Measurements from ENCODE around the gene THTPA. TPM values are rescaled to one million over a fixed set of nuclear protein-coding genes. Genes with fewer than 3 reads are reported as not detected.

Gene THTPA
- total RNA-seq, 1 donor from 2014 or later: 18.6 TPM

DNA sequence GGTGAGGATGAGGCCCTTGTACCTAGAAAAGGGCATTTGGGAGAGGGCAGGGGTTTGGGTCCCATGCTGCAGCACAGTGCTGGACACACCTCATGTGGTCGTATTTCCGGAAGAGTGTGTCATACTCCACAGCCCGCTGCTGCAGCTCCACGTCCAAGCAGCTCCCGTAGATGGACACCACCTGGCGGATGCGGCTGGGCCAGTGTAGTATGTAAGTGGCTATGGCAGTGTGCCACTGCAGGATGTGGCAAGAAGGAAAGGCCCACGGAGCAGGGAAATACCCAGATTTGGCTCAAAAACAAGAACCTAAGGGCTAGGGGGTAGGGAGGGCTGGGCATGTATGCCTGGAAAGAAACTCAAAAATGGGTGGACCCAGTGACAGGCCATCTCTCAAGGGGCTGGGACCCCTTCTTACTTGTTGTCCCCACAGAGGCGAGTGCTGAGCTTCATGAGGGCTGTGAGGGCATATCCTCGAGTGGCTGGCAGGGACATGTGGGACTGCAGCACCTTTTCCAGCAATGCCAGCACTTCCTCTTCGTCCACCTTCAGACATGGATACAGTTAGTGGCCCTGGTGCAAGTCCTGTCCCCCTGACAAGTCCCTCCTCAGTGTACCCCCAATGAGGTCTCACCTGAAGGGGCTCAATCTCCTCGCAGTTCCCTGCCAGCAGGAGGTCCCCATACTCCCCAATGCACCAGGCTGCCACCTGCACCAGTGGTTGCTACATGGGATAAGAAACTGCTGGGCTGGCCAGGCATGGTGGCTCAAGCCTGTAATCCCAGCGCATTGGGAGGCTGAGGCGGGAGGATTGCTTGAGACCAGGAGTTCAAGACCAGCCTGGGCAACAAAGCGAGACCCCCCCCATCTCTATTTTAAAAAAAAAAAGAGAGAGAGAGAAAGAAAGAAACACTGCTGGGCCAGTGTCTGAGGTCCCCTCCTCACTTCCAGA lies 6.1 kb downstream of the THTPA start:
- ChIA-PET POLR2A (interaction anchor here (1.0 to 2.8 kb wide), 4 partner anchors 11 to 260 kb away, joined by 3 to 15 read pairs (median 8); partner anchors contain the start of genes PPP1R3E and ZFHX2), CTCF (interaction anchor here (1.0 to 4.9 kb wide), 8 partner anchors 11 to 235 kb away, joined by 3 to 128 read pairs (median 4); partner anchors contain the start of gene ZFHX2)
- H3K9me3 Mint-ChIP-seq: no peaks in the 10 kb centered on the region
- peaks cover 72% of the 10 kb centered on the region for H3K36me3 Mint-ChIP-seq (ENCODE audit: low read depth)
- no peak overlapping the region for H3K4me3 Mint-ChIP-seq
- H3K27me3 Mint-ChIP-seq: no peaks in the 10 kb centered on the region
- H3K4me1 Mint-ChIP-seq: peaks cover 25% of the 10 kb centered on the region
- no peak for DNase-seq
- H3K27ac Mint-ChIP-seq: no peak overlapping the region
- ATAC-seq (ENCODE audit: low read depth): no peak
- TF ChIP-seq, protein P1, sequence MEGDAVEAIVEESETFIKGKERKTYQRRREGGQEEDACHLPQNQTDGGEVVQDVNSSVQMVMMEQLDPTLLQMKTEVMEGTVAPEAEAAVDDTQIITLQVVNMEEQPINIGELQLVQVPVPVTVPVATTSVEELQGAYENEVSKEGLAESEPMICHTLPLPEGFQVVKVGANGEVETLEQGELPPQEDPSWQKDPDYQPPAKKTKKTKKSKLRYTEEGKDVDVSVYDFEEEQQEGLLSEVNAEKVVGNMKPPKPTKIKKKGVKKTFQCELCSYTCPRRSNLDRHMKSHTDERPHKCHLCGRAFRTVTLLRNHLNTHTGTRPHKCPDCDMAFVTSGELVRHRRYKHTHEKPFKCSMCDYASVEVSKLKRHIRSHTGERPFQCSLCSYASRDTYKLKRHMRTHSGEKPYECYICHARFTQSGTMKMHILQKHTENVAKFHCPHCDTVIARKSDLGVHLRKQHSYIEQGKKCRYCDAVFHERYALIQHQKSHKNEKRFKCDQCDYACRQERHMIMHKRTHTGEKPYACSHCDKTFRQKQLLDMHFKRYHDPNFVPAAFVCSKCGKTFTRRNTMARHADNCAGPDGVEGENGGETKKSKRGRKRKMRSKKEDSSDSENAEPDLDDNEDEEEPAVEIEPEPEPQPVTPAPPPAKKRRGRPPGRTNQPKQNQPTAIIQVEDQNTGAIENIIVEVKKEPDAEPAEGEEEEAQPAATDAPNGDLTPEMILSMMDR (IDR thresholded peaks at IDR 0.05): no peak
- intact Hi-C loops (cut with micrococcal nuclease): loop anchor here (1.0 kb wide), 4 partner anchors 23 to 297 kb away; no protein-coding TSS in a partner anchor

- Mint-ChIP-seq H3K27me3 (no peaks in the 10 kb centered on the region), H3K4me1 (peaks cover 26% of the 10 kb centered on the region), H3K4me3 (no peak overlapping the region), H3K9me3 (no peaks in the 10 kb centered on the region), H3K27ac (no peak overlapping the region), H3K36me3 (ENCODE audit: low read depth) (peaks cover 74% of the 10 kb centered on the region)
- intact Hi-C loops (cut with micrococcal nuclease): loop anchor here (1.0 kb wide), 4 partner anchors 24 to 298 kb away; no protein-coding TSS in a partner anchor
- ATAC-seq (ENCODE audit: low read depth) (peak; percentile 38), DNase-seq (peak; percentile 52)
- ChIA-PET POLR2A (interaction anchor here (1.0 to 2.0 kb wide), 3 partner anchors 12 to 261 kb away, joined by 3 to 13 read pairs (median 3); partner anchors contain the start of genes PPP1R3E and ZFHX2), CTCF (interaction anchor here (0.6 to 1.9 kb wide), 7 partner anchors 11 to 546 kb away, joined by 3 to 32 read pairs (median 4); partner anchors contain the start of gene ZFHX2)
- TF ChIP-seq, protein P1 (IDR thresholded peaks at IDR 0.05): peak; percentile 82
Observed at GRCh38 chr14:23562822-23563472, 6.9 kb downstream of the THTPA start.

GRCh38 chr14:23563473-23564180 lies 7.6 kb downstream of the THTPA start:
- Mint-ChIP-seq H3K9me3 (no peaks in the 10 kb centered on the region), H3K27ac (no peak overlapping the region), H3K4me1 (peaks cover 33% of the 10 kb centered on the region), H3K4me3 (no peak overlapping the region), H3K27me3 (no peaks in the 10 kb centered on the region), H3K36me3 (ENCODE audit: low read depth) (peaks cover 71% of the 10 kb centered on the region)
- ChIA-PET POLR2A (interaction anchor here (1.0 to 2.0 kb wide), 2 partner anchors 12 to 86 kb away, joined by 3 to 13 read pairs; partner anchors contain the start of gene ZFHX2), CTCF (interaction anchor here (0.6 to 1.9 kb wide), 7 partner anchors 12 to 545 kb away, joined by 3 to 32 read pairs (median 4); partner anchors contain the start of gene ZFHX2)
- TF ChIP-seq, protein P1 (IDR thresholded peaks at IDR 0.05): no peak
- ATAC-seq (ENCODE audit: low read depth) (no peak), DNase-seq (no peak)
- intact Hi-C loops (cut with micrococcal nuclease): no loop called here

GRCh38 chr14:23564181-23564812 lies 8.2 kb downstream of the THTPA start:
- ChIA-PET CTCF (interaction anchor here (1.8 to 1.9 kb wide), 2 partner anchors 13 to 86 kb away, joined by 8 to 32 read pairs; partner anchors contain the start of gene ZFHX2), POLR2A (interaction anchor here (2.0 kb wide), 1 partner anchor 87 kb away, joined by 13 read pairs; no protein-coding TSS in a partner anchor)
- TF ChIP-seq, protein P1 (IDR thresholded peaks at IDR 0.05): no peak
- intact Hi-C loops (cut with micrococcal nuclease): no loop called here
- Mint-ChIP-seq H3K27ac (no peak overlapping the region), H3K4me1 (peaks cover 35% of the 10 kb centered on the region), H3K36me3 (ENCODE audit: low read depth) (peaks cover 68% of the 10 kb centered on the region), H3K27me3 (no peaks in the 10 kb centered on the region), H3K9me3 (no peaks in the 10 kb centered on the region), H3K4me3 (no peak overlapping the region)
- DNase-seq: no peak
- ATAC-seq (ENCODE audit: low read depth): no peak

Measured in activated B cell treated with CpG ODN at 0.5 μM for 24 hours (primary cell).